ENCODE data around the gene MBNL1.

The MBNL1 gene

DNA sequence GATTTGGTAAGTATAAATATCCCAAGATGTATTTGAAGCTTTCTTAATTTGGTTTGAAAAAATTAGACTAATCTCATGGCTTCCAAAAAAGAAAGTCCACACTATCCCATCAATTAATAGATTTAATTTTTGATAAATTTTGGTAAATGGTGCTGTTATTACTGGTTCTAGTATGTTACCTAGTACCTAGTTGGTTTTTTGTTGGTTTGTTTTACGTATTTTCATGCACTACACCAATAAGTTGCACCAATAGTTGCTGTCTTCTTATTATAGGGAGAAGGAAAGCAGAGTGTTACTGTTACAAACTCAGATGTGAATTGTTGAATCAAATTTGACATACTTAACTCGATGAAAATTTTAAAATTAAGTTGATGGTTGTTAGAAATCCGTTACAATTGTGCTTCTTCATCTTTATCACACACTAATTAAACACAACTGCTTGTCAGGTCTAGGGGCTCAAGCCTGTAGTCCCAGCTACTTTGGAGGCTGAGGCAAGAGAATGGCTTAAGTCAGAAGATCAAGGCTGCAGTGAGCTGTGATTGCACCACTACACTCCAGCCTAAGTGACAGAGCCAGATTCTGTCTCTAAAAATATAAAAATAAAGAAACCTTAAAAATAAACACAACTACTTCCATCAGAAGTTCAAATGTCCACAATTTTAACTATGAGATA lies 23.1 kb upstream of the MBNL1 start:
- TF ChIP-seq, protein P1, sequence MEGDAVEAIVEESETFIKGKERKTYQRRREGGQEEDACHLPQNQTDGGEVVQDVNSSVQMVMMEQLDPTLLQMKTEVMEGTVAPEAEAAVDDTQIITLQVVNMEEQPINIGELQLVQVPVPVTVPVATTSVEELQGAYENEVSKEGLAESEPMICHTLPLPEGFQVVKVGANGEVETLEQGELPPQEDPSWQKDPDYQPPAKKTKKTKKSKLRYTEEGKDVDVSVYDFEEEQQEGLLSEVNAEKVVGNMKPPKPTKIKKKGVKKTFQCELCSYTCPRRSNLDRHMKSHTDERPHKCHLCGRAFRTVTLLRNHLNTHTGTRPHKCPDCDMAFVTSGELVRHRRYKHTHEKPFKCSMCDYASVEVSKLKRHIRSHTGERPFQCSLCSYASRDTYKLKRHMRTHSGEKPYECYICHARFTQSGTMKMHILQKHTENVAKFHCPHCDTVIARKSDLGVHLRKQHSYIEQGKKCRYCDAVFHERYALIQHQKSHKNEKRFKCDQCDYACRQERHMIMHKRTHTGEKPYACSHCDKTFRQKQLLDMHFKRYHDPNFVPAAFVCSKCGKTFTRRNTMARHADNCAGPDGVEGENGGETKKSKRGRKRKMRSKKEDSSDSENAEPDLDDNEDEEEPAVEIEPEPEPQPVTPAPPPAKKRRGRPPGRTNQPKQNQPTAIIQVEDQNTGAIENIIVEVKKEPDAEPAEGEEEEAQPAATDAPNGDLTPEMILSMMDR (IDR thresholded peaks at IDR 0.05; ENCODE audit: low read depth, low read length, missing control alignments), result no peak
- in situ Hi-C loops (cut with HindIII; ENCODE audit: low sequenced_read_pairs), result no loop called here
- no peak for DNase-seq (ENCODE audit: low read depth)
- no peak overlapping the region for H3K4me3 ChIP-seq (ENCODE audit: low read depth, low read length)

DNA sequence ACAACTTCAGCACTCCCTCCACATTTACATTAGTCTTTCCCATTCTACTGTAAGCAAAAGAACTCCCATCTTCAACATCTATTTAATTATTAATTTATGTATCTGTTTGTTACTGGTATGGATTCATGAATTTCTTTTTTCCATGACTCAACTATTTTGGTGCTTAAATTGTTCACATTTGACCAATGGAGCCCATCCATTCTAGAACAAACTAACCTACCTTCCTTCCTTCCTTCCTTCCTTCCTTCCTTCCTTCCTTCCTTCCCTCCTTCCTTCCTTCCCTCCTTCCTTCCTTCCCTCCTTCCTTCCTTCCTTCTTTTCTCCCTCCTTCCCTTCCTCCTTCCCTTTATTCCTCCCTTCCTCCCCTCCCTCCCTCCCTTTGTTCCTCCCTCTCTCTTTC lies 16.8 kb upstream of the MBNL1 start:
- no peak for DNase-seq (ENCODE audit: low read depth)
- in situ Hi-C loops (cut with HindIII; ENCODE audit: low sequenced_read_pairs), result no loop called here

DNA sequence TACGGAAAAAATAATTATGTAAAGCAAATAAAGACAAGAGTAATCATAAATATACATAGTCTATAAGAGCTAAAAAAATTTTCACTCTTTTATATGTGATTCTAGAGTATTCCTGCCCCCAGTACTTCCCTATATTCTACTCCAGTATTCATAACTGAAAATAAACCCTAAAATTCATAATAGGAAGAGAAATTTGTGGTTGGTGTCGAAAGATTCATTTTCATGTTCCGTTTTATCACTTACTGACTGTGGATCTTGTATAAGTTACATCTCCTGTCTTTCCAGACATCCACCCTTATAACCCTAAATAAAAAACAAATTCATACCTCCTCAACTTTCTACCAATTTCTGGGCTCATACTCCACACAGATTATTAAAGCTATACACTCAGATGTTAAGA lies 16.0 kb upstream of the MBNL1 start:
- DNase-seq (ENCODE audit: low read depth), result no peak
- TF ChIP-seq, protein P1 (IDR thresholded peaks at IDR 0.05; ENCODE audit: low read depth, low read length, missing control alignments), result no peak
- H3K4me3 ChIP-seq (ENCODE audit: low read depth, low read length), result no peak overlapping the region
- in situ Hi-C loops (cut with HindIII; ENCODE audit: low sequenced_read_pairs), result no loop called here

More for the DNA sequence above, 16.8 kb upstream of the MBNL1 start:
- H3K4me3 ChIP-seq (ENCODE audit: low read depth, low read length), result no peak overlapping the region
- TF ChIP-seq, protein P1 (IDR thresholded peaks at IDR 0.05; ENCODE audit: low read depth, low read length, missing control alignments), result no peak

DNA sequence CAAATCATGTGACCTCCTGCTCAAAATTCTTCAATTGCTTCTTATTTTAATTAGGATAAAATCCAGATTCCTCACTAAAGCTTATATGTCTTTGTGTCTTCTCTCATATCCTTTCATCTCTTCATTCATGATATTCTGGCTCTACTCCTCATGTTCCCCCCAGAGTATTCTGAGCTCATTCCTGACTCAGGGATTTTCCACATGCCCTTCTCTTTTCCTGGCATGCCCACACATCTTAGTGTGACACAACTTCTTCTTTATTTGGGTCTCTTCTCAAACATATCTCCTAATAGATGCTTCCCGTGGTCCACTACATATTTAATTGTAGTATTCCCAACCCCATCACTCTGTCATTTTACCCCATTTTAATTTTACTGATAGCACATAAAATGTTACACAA lies 15.2 kb upstream of the MBNL1 start:
- DNase-seq (ENCODE audit: low read depth), result no peak
- no peak overlapping the region for H3K4me3 ChIP-seq (ENCODE audit: low read depth, low read length)
- TF ChIP-seq, protein P1 (IDR thresholded peaks at IDR 0.05; ENCODE audit: low read depth, low read length, missing control alignments), result no peak
- in situ Hi-C loops (cut with HindIII; ENCODE audit: low sequenced_read_pairs), result no loop called here

DNA sequence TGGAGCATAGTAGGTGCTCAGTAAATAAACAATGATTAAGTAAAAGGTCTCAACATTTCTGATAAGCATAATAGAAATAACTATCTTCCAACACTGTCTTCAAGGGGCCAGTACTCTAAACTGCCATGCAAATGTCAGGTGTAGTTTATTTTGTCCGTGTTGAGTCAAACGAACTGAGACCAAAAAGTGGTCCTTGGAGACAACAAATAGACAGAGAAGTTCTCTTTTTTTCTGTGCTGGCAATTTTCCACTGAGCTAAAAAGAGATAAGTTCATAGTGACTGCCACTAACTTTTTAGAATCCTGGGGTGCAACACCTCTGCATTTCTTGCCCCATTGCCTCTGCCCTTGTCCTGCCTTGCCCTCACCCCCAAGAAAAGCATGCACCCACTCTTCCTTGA lies 14.7 kb upstream of the MBNL1 start:
- no peak overlapping the region for H3K4me3 ChIP-seq (ENCODE audit: low read depth, low read length)
- TF ChIP-seq, protein P1 (IDR thresholded peaks at IDR 0.05; ENCODE audit: low read depth, low read length, missing control alignments), result no peak
- in situ Hi-C loops (cut with HindIII; ENCODE audit: low sequenced_read_pairs), result no loop called here
- DNase-seq (ENCODE audit: low read depth), result no peak

DNA sequence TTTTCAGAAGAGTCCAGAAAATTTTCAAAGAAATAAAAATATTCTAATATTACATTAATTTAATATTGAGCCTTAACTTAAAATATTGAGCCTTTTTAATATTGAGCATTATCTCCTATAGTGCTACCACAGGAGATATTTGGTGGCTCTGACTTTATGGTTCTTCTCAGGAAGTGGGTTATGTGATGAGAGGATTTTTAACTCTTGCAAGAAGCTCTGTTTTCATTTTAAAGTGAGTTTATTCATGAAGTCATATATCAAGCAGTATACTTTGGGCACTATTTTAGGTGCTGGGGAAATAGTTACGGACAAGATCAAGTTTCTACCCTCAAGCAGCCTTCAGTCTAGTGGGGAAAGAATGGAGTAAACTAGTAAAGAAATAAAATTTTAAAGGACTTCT lies 13.4 kb upstream of the MBNL1 start:
- in situ Hi-C loops (cut with HindIII; ENCODE audit: low sequenced_read_pairs), result no loop called here
- TF ChIP-seq, protein P1 (IDR thresholded peaks at IDR 0.05; ENCODE audit: low read depth, low read length, missing control alignments), result no peak
- DNase-seq (ENCODE audit: low read depth), result no peak
- H3K4me3 ChIP-seq (ENCODE audit: low read depth, low read length), result no peak overlapping the region
